Measurements from ENCODE around the gene TEX53. TPM values are rescaled to one million over a fixed set of nuclear protein-coding genes. Genes with fewer than 3 reads are reported as not detected.

Gene TEX53
- total and polyA plus RNA-seq, 2 of the 8 experiments (the other 6 are each of a cell fraction or from before 2014, with no cell fraction given): not detected

- TF ChIP-seq, protein P1, sequence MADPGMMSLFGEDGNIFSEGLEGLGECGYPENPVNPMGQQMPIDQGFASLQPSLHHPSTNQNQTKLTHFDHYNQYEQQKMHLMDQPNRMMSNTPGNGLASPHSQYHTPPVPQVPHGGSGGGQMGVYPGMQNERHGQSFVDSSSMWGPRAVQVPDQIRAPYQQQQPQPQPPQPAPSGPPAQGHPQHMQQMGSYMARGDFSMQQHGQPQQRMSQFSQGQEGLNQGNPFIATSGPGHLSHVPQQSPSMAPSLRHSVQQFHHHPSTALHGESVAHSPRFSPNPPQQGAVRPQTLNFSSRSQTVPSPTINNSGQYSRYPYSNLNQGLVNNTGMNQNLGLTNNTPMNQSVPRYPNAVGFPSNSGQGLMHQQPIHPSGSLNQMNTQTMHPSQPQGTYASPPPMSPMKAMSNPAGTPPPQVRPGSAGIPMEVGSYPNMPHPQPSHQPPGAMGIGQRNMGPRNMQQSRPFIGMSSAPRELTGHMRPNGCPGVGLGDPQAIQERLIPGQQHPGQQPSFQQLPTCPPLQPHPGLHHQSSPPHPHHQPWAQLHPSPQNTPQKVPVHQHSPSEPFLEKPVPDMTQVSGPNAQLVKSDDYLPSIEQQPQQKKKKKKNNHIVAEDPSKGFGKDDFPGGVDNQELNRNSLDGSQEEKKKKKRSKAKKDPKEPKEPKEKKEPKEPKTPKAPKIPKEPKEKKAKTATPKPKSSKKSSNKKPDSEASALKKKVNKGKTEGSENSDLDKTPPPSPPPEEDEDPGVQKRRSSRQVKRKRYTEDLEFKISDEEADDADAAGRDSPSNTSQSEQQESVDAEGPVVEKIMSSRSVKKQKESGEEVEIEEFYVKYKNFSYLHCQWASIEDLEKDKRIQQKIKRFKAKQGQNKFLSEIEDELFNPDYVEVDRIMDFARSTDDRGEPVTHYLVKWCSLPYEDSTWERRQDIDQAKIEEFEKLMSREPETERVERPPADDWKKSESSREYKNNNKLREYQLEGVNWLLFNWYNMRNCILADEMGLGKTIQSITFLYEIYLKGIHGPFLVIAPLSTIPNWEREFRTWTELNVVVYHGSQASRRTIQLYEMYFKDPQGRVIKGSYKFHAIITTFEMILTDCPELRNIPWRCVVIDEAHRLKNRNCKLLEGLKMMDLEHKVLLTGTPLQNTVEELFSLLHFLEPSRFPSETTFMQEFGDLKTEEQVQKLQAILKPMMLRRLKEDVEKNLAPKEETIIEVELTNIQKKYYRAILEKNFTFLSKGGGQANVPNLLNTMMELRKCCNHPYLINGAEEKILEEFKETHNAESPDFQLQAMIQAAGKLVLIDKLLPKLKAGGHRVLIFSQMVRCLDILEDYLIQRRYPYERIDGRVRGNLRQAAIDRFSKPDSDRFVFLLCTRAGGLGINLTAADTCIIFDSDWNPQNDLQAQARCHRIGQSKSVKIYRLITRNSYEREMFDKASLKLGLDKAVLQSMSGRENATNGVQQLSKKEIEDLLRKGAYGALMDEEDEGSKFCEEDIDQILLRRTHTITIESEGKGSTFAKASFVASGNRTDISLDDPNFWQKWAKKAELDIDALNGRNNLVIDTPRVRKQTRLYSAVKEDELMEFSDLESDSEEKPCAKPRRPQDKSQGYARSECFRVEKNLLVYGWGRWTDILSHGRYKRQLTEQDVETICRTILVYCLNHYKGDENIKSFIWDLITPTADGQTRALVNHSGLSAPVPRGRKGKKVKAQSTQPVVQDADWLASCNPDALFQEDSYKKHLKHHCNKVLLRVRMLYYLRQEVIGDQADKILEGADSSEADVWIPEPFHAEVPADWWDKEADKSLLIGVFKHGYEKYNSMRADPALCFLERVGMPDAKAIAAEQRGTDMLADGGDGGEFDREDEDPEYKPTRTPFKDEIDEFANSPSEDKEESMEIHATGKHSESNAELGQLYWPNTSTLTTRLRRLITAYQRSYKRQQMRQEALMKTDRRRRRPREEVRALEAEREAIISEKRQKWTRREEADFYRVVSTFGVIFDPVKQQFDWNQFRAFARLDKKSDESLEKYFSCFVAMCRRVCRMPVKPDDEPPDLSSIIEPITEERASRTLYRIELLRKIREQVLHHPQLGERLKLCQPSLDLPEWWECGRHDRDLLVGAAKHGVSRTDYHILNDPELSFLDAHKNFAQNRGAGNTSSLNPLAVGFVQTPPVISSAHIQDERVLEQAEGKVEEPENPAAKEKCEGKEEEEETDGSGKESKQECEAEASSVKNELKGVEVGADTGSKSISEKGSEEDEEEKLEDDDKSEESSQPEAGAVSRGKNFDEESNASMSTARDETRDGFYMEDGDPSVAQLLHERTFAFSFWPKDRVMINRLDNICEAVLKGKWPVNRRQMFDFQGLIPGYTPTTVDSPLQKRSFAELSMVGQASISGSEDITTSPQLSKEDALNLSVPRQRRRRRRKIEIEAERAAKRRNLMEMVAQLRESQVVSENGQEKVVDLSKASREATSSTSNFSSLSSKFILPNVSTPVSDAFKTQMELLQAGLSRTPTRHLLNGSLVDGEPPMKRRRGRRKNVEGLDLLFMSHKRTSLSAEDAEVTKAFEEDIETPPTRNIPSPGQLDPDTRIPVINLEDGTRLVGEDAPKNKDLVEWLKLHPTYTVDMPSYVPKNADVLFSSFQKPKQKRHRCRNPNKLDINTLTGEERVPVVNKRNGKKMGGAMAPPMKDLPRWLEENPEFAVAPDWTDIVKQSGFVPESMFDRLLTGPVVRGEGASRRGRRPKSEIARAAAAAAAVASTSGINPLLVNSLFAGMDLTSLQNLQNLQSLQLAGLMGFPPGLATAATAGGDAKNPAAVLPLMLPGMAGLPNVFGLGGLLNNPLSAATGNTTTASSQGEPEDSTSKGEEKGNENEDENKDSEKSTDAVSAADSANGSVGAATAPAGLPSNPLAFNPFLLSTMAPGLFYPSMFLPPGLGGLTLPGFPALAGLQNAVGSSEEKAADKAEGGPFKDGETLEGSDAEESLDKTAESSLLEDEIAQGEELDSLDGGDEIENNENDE (IDR thresholded peaks at IDR 0.05; ENCODE audit: insufficient replicate concordance, low read length): no peak
- TF ChIP-seq RXRA (IDR thresholded peaks at IDR 0.05; ENCODE audit: insufficient read depth, low read depth, low read length): no peak
- no peak for TF ChIP-seq POLR2AphosphoS5 (IDR thresholded peaks at IDR 0.05; ENCODE audit: low read depth, low read length)
- TF ChIP-seq CBX5 (IDR thresholded peaks at IDR 0.05; ENCODE audit: low read depth, low read length): no peak
- no peak for TF ChIP-seq EP300 (IDR thresholded peaks at IDR 0.05; ENCODE audit: borderline replicate concordance in 1 of 2, low read depth in 2 of 2, low read length in 2 of 2)
- TF ChIP-seq CTCF (IDR thresholded peaks at IDR 0.05; ENCODE audit: control extremely low read depth in 1 of 3, insufficient read depth in 1 of 3, low read depth in 1 of 3, low read length in 3 of 3): no peak
- TF ChIP-seq MAFK (IDR thresholded peaks at IDR 0.05; ENCODE audit: low read depth, low read length): no peak
- TF ChIP-seq SUZ12 (IDR thresholded peaks at IDR 0.05; ENCODE audit: low read length): no peak
- no peak for TF ChIP-seq ZNF274 (IDR thresholded peaks at IDR 0.05; ENCODE audit: borderline replicate concordance, extremely low read depth, low read length)
These were observed at the start of gene TEX53 (continued) for GRCh38 chr9:114657705-114658104.

All from H1 (cell line).